ENCODE data around the gene ATF5. TPM values are rescaled to one million over a fixed set of nuclear protein-coding genes. Genes with fewer than 3 reads are reported as not detected.

The ATF5 gene
- total and polyA plus RNA-seq, 12 donors: 6.4 to 33.8 (median 9.9) TPM

DNA sequence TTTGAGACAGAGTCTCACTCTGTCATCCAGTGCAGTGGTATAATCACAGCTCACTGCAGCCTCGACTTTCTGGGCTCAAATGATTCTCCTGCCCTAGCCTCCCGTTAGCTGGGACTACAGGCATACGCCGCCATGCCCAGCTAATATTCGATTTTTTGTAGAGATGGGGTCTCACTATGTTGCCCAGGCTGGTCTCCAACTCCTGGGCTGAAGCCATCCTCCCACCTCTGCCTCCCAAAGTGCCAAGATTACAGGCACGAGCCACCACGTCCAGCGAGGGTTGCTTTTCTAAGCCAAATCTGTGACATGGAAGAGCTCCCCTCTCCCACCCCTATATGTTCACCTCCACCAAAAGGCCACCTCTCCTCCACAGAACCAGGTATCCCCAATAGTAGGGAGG is 10.9 kb upstream of the ATF5 start:
- 95 to 97% methylated on average over 8 of the region's 8 CpGs for WGBS, 2 donors

DNA sequence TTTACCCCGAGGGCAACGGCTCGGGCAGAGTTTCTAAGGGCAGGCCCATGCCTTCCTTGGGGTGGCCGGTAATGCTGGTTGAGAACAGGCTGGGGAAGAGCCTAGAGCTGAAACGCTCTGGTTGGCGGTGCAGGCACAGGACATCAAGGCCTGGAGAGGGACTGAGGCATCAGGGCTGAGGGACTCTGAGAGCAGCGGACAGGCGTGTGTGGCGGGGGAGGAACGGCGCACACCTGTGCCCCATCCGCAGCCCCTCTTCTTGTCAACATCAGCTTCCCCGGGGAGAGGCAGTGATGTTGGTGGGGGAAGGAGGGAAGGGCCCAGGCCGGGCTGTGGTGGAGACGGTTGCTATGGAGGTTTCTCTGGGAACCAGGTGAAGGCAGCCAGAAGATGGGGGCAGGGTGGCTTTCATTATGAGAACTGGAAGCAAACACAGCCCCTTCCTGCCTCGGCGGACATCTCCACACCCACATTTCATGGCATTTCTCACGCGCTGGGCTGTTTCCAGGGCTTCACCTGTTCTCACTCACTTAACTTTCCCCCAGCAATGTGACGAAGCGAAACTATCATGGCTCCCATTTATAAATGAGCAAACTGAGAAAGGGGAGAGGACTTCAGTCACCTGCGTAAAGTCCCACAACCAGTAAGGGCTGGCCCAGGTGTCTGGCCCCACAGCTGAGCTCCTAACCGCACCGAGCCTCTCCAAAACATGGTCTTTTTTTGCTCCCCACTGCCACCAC is 8.2 kb upstream of the ATF5 start:
- no peak for ATAC-seq
- Histone ChIP-seq H3K4me3 (no peak overlapping the region), H3K4me1 (peaks cover 0 to 65% (median 7%) of the 10 kb centered on the region in 9 donors), H3K36me3 (peaks cover 0 to 91% (median 9%) of the 10 kb centered on the region in 9 donors), H3K27me3 (no peaks in the 10 kb centered on the region), H3K9me3 (no peaks in the 10 kb centered on the region), H3K27ac (no peak overlapping the region)
- intact Hi-C loops (cut with DNase I): no loop called here
- WGBS, 2 donors: 94 to 95% methylated on average over 24 of the region's 24 CpGs
- no peak for TF ChIP-seq CTCF (IDR thresholded peaks at IDR 0.05)
- no peak for DNase-seq

More for the DNA sequence above, 10.9 kb upstream of the ATF5 start:
- H3K27ac ChIP-seq: peak overlapping the region in 1 of 10 donors; percentile 71
- peaks cover 0 to 93% (median 8%) of the 10 kb centered on the region in 9 donors for H3K36me3 ChIP-seq
- intact Hi-C loops (cut with DNase I): no loop called here
- no peak overlapping the region for H3K4me3 ChIP-seq
- H3K9me3 ChIP-seq: peaks cover 0 to 5% (median 0%) of the 10 kb centered on the region in 11 donors
- H3K4me1 ChIP-seq: peaks cover 0 to 39% (median 0%) of the 10 kb centered on the region in 9 donors
- ATAC-seq (no peak), DNase-seq (no peak)
- no peak for TF ChIP-seq CTCF (IDR thresholded peaks at IDR 0.05)
- H3K27me3 ChIP-seq: no peaks in the 10 kb centered on the region

GRCh38 chr19:49921871-49922795 is 6.9 kb upstream of the ATF5 start:
- intact Hi-C loops (cut with DNase I): no loop called here
- Histone ChIP-seq H3K9me3 (no peaks in the 10 kb centered on the region), H3K4me1 (peaks cover 0 to 68% (median 10%) of the 10 kb centered on the region in 9 donors), H3K27ac (peak overlapping the region in 1 of 10 donors; percentile 74), H3K36me3 (peaks cover 0 to 91% (median 9%) of the 10 kb centered on the region in 9 donors), H3K4me3 (no peak overlapping the region), H3K27me3 (no peaks in the 10 kb centered on the region)
- TF ChIP-seq CTCF (IDR thresholded peaks at IDR 0.05): no peak
- ATAC-seq (no peak), DNase-seq (no peak)
- 86 to 89% methylated on average over 22 of the region's 22 CpGs for WGBS, 2 donors

All from heart right ventricle (tissue), 16 donors.